GM23248 (cell line): ENCODE data around the gene UVRAG. TPM values are rescaled to one million over a fixed set of nuclear protein-coding genes. Genes with fewer than 3 reads are reported as not detected.
A peak's percentile ranks its signal among the peaks of the same experiment; 100 is the strongest.

Experiments used
- DNase-seq: peaks from one replicate; pipeline ENCODE4 v3.0.0-alpha.2; 2015
- H2AFZ ChIP-seq: fragments of 200-600 bp; sonication (generic); 2 replicates; pipeline ENCODE4 v1.6.1; 2016; ENCODE audit warnings: antibody characterized with exemption
- H3F3A ChIP-seq: fragments of 200-600 bp; sonication (generic); 2 replicates; pipeline ENCODE4 v1.6.1; 2016; ENCODE audit warnings: mild to moderate bottlenecking, antibody characterized with exemption, mixed run types; ENCODE audit not compliant: insufficient read depth
- H3K27ac ChIP-seq: fragments of 200-600 bp; sonication (generic); 2 replicates; pipeline ENCODE4 v1.5.1; 2016; ENCODE audit warnings: mild to moderate bottlenecking
- H3K27me3 ChIP-seq: fragments of 200-600 bp; sonication (generic); replicated peaks from 2 replicates; pipeline ENCODE4 v1.6.1; 2016; ENCODE audit warnings: mild to moderate bottlenecking; ENCODE audit not compliant: insufficient read depth
- H3K36me3 ChIP-seq: fragments of 200-600 bp; sonication (generic); 2 replicates; pipeline ENCODE4 v1.6.1; 2016; ENCODE audit warnings: low read depth, mild to moderate bottlenecking
- H3K4me1 ChIP-seq: fragments of 200-600 bp; sonication (generic); 2 replicates; pipeline ENCODE4 v1.6.1; 2016; ENCODE audit warnings: mild to moderate bottlenecking; ENCODE audit not compliant: insufficient read depth
- H3K4me2 ChIP-seq: fragments of 200-600 bp; sonication (generic); one replicate; pipeline ENCODE4 v1.6.1; 2016; ENCODE audit warnings: mild to moderate bottlenecking; ENCODE audit not compliant: unreplicated experiment
- H3K4me3 ChIP-seq: fragments of 200-600 bp; sonication (generic); 2 replicates; pipeline ENCODE4 v1.5.1; 2016; ENCODE audit warnings: mild to moderate bottlenecking
- H3K79me2 ChIP-seq: fragments of 200-600 bp; sonication (generic); 2 replicates; pipeline ENCODE4 v1.6.1; 2016; ENCODE audit warnings: mild to moderate bottlenecking; ENCODE audit not compliant: insufficient read depth
- H3K9ac ChIP-seq: fragments of 200-600 bp; sonication (generic); 2 replicates; pipeline ENCODE4 v1.6.1; 2016; ENCODE audit warnings: mild to moderate bottlenecking
- H3K9me2 ChIP-seq: fragments of 200-600 bp; sonication (generic); 2 replicates; pipeline ENCODE4 v1.6.1; 2016; ENCODE audit warnings: mixed run types, mild to moderate bottlenecking, moderate library complexity; ENCODE audit not compliant: insufficient read depth
- H3K9me3 ChIP-seq: fragments of 200-600 bp; sonication (generic); one replicate; pipeline ENCODE4 v1.6.1; 2017; ENCODE audit warnings: low read depth
- H4K20me1 ChIP-seq: fragments of 200-600 bp; sonication (generic); 2 replicates; pipeline ENCODE4 v1.6.0; 2016; ENCODE audit not compliant: insufficient read depth
- EZH2 ChIP-seq: fragments of 200-600 bp; sonication (generic); IDR thresholded peaks from 2 replicates; pipeline ENCODE4 v1.6.1; 2018; ENCODE audit warnings: antibody characterized with exemption, mild to moderate bottlenecking; ENCODE audit not compliant: insufficient read depth, poor library complexity, severe bottlenecking
- EZH2phosphoT487 ChIP-seq: fragments of 200-600 bp; sonication (generic); IDR thresholded peaks from 2 replicates; pipeline ENCODE4 v1.6.1; 2018; ENCODE audit warnings: antibody characterized with exemption, moderate library complexity, mild to moderate bottlenecking, low read depth; ENCODE audit not compliant: insufficient read depth
- WGBS, 2 experiments: methylation state at CpG; one replicate each; pipeline ENCODE4 v1.1.6; 2015 to 2017; ENCODE audit warnings: low lambda C conversion rate in 2 of 2, low coverage in 1 of 2; ENCODE audit errors: missing lambda C conversion rate in 2 of 2; 5-methylcytosine and 5-hydroxymethylcytosine counted together
- in situ Hi-C: fragments of 300-500 bp; cut with MboI; formaldehyde crosslinking; loops from 2 replicates; pipeline ENCODE4 v1.15.0; 2020
- polyA plus RNA-seq: library from polyadenylated mRNA; unstranded; fragments of >200 nt; fragmentation: Nextera tagmentation; extraction: Ambion mirVana; gene quantifications from 2 replicates; pipeline ENCODE4 v1.2.1, GENCODE V29; 2016
- total RNA-seq: library from RNA; depleted of rRNA; stranded (reverse); fragments of >200 nt; shearing (Covaris generic); gene quantifications from 2 replicates; pipeline ENCODE4 v1.2.3, GENCODE V29; 2014

The UVRAG gene
- total and polyA plus RNA-seq, 2 experiments from 2014 or later, result 9.9 to 11.0 TPM

DNA sequence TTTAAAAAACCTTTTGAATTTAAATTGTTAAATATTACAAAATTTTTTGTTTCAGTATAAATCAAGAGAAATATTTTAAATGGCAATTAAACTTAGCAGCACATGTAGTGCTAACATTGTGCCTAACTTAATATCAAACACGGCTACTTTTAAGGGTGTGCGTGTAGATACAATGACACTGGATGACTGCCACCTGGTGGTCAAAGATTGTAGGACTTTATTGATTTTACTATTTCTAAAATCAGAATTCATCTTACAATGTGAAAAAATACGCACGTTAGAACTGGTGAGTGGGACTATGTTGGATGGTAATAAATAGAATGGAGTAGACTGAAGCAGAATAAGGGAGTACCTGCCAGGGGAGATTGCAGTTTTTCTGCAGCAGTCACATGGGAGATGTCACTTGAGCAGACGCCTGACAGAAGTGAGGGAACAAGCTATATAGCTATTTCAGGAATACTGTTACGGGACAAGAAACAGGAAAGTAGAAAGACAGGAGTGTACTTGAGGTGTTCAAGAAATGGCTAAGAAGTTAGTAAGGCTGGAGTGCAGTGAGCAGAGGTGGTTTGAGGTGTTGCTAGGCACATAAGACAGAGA lies 52.9 kb downstream of the UVRAG start:
- Histone ChIP-seq H3K9ac (no peak overlapping the region), H3K9me3 (no peaks in the 10 kb centered on the region), H3K4me2 (no peak overlapping the region), H3F3A (no peaks in the 10 kb centered on the region), H3K4me3 (no peak overlapping the region), H2AFZ (no peak overlapping the region), H3K27me3 (no peaks in the 10 kb centered on the region), H4K20me1 (no peaks in the 10 kb centered on the region), H3K36me3 (no peaks in the 10 kb centered on the region), H3K9me2 (no peaks in the 10 kb centered on the region), H3K4me1 (no peaks in the 10 kb centered on the region), H3K79me2 (peaks cover 12% of the 10 kb centered on the region; the same call in 1 of the 2 replicates), H3K27ac (no peak overlapping the region)
- in situ Hi-C loops, result loop anchor here (5.0 to 10.0 kb wide), 2 partner anchors 61 to 153 kb away; partner anchors contain the start of gene MOGAT2
- TF ChIP-seq EZH2phosphoT487 (no peak), EZH2 (no peak)
- peak; percentile 71 for DNase-seq
- WGBS, 2 experiments, result 26 to 28% methylated on average over 6 of the region's 6 CpGs

DNA sequence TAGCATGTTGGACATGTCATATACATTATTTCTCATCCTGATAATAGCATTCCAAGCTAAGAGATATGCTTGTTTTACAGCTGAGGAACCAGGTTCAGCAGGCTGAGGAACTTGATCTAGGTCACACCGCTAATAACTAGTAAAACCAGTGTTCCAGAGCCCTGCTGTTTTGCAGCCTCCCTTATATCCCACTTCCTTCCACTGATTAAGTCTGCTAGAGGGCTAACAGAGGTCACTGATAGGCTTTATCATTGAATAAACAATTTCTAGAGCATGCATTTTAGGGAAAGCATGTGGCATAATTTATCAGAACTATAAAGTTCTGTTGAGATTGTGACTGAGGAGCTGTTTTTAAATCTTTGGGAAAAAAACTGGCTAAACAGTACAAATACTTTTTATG lies 54.0 kb downstream of the UVRAG start:
- in situ Hi-C loops, result loop anchor here (5.0 to 10.0 kb wide), 2 partner anchors 62 to 154 kb away; partner anchors contain the start of gene MOGAT2
- 96% methylated on average over 1 of the region's 1 CpG for WGBS, 2 experiments
- H3K4me1 ChIP-seq, result no peaks in the 10 kb centered on the region
- DNase-seq, result no peak
- H3K4me2 ChIP-seq, result no peak overlapping the region
- no peaks in the 10 kb centered on the region for H3F3A ChIP-seq
- H3K4me3 ChIP-seq, result no peak overlapping the region
- H3K9me2 ChIP-seq, result no peaks in the 10 kb centered on the region
- no peaks in the 10 kb centered on the region for H3K27me3 ChIP-seq
- no peak overlapping the region for H3K27ac ChIP-seq
- no peaks in the 10 kb centered on the region for H3K36me3 ChIP-seq
- peaks cover 17% of the 10 kb centered on the region for H3K79me2 ChIP-seq
- TF ChIP-seq EZH2 (no peak), EZH2phosphoT487 (no peak)
- no peak overlapping the region for H2AFZ ChIP-seq
- H3K9ac ChIP-seq, result no peak overlapping the region
- H3K9me3 ChIP-seq, result no peaks in the 10 kb centered on the region
- no peaks in the 10 kb centered on the region for H4K20me1 ChIP-seq

DNA sequence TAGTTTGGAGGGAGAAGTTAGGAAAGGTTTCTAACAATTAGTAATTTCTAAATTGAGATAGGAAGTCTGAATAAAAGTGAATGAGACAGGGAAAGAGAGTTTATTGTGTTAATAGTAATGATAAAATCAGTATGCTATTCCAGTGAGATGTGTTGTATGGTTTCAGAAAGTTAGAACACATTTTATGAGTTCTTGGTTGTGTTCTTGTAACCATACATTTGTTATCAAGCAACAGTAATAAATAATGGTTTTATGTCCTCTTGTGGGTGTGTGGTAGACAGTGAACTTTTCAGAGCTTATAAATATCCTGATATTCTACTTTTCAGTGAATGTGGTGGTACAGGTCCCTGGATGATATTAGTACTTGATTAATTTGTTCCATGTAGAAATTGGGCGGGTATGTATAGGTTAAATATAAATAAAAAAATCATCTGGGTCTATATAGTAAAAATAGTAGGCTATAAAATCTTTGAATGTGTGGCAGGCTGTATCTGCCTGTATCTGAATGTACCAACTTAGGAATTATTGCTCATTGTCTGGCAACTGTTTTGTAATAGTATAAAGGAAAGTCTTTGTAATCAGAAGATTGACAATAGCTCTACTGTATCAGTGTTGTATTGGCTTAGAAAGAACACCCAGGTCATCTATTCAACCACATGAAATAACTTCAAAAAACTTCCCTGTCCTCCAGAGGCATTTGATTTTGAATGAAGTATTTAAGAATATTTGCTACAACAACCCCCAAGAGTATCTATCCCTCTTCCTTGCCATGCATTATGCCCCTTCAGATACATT lies 54.8 kb downstream of the UVRAG start:
- DNase-seq, result no peak
- no peaks in the 10 kb centered on the region for H4K20me1 ChIP-seq
- TF ChIP-seq EZH2phosphoT487, result no peak
- TF ChIP-seq EZH2, result no peak
- no peak overlapping the region for H3K9ac ChIP-seq
- WGBS, 2 experiments, result 98 to 100% methylated on average over 1 of the region's 1 CpG
- H3K4me2 ChIP-seq, result no peak overlapping the region
- H3F3A ChIP-seq, result no peaks in the 10 kb centered on the region
- in situ Hi-C loops, result loop anchor here (5.0 to 10.0 kb wide), 2 partner anchors 63 to 155 kb away; partner anchors contain the start of gene MOGAT2
- no peaks in the 10 kb centered on the region for H3K36me3 ChIP-seq
- H3K9me3 ChIP-seq, result no peaks in the 10 kb centered on the region
- no peaks in the 10 kb centered on the region for H3K4me1 ChIP-seq
- H3K9me2 ChIP-seq, result no peaks in the 10 kb centered on the region
- H3K27me3 ChIP-seq, result no peaks in the 10 kb centered on the region
- no peak overlapping the region for H3K4me3 ChIP-seq
- H2AFZ ChIP-seq, result no peak overlapping the region
- peaks cover 19% of the 10 kb centered on the region for H3K79me2 ChIP-seq
- H3K27ac ChIP-seq, result no peak overlapping the region

DNA sequence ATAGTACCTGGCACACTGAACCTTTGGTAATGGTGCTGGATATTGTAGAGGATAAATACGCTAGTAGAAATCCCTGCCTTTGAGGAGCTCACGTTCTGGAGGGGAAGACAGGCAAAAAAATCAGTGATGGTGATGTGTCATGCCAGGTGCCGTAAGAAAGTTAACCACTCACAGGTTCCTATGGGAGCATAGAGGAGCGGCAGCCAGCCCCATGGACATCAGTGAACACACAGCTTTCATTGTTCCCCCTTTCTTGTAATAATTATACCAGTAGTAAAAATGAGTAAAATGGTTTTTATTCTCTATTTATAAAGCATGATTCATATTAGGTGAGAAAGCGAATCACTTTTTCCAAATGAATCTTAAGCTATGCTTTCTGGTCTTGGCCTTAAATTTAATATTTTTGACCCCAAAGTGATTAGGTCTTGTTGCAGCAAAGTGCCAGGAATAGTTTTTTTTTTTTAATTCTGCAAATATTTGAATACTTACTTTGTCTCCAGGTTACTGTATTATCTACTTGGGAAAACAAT lies 57.9 kb downstream of the UVRAG start:
- peaks cover 19% of the 10 kb centered on the region for H3K79me2 ChIP-seq
- no peak overlapping the region for H2AFZ ChIP-seq
- in situ Hi-C loops, result no loop called here
- no peak overlapping the region for H3K4me3 ChIP-seq
- H3K4me2 ChIP-seq, result no peak overlapping the region
- no peak overlapping the region for H3K9ac ChIP-seq
- H3K9me3 ChIP-seq, result no peaks in the 10 kb centered on the region
- peak; percentile 10 for DNase-seq
- no peaks in the 10 kb centered on the region for H3K9me2 ChIP-seq
- H4K20me1 ChIP-seq, result peaks cover 3% of the 10 kb centered on the region; the same call in 1 of the 2 replicates
- TF ChIP-seq EZH2 (no peak), EZH2phosphoT487 (no peak)
- H3F3A ChIP-seq, result no peaks in the 10 kb centered on the region
- H3K27ac ChIP-seq, result no peak overlapping the region
- 62 to 65% methylated on average over 5 of the region's 5 CpGs for WGBS, 2 experiments
- H3K36me3 ChIP-seq, result no peaks in the 10 kb centered on the region
- H3K27me3 ChIP-seq, result no peaks in the 10 kb centered on the region
- no peaks in the 10 kb centered on the region for H3K4me1 ChIP-seq
